VCaP (cell line): ENCODE measurements around the gene HES3.

Experiments
- H3K27ac ChIP-seq: fragments of 450-650 bp; 2 replicates; pipeline ENCODE4 v1.5.1; 2017
- TF ChIP-seq, protein P1 (sequence below): fragments of 450-650 bp; conservative IDR thresholded peaks from 2 replicates; pipeline ENCODE4 v1.5.1; 2017; ENCODE audit warnings: mild to moderate bottlenecking, moderate library complexity

Gene HES3

DNA sequence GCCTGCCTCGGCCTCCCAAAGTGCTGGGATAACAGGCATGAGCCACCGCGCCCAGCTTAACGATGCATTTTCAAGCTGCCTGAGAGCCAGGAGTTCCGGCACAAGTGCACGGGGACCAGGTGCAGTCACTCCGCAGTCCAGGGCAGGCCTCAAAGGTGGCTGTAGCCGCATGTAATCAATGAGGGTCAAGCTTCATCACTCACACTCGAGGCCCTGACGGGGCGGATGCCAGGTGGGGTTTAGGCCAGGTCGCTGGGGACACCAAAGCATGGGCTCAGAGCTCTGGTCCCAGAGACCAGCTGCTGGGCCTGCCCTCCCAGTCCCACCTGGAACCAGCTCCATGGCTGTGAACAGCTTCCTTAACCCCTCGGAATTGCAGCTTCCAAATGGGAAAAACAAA, 43.0 kb downstream of the HES3 start:
- TF ChIP-seq, protein P1, sequence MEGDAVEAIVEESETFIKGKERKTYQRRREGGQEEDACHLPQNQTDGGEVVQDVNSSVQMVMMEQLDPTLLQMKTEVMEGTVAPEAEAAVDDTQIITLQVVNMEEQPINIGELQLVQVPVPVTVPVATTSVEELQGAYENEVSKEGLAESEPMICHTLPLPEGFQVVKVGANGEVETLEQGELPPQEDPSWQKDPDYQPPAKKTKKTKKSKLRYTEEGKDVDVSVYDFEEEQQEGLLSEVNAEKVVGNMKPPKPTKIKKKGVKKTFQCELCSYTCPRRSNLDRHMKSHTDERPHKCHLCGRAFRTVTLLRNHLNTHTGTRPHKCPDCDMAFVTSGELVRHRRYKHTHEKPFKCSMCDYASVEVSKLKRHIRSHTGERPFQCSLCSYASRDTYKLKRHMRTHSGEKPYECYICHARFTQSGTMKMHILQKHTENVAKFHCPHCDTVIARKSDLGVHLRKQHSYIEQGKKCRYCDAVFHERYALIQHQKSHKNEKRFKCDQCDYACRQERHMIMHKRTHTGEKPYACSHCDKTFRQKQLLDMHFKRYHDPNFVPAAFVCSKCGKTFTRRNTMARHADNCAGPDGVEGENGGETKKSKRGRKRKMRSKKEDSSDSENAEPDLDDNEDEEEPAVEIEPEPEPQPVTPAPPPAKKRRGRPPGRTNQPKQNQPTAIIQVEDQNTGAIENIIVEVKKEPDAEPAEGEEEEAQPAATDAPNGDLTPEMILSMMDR: no peak
- no peak overlapping the region for H3K27ac ChIP-seq

- no peak overlapping the region for H3K27ac ChIP-seq
- TF ChIP-seq, protein P1: no peak
Observed at GRCh38 chr1:6287431-6287886, 43.5 kb downstream of the HES3 start.

DNA sequence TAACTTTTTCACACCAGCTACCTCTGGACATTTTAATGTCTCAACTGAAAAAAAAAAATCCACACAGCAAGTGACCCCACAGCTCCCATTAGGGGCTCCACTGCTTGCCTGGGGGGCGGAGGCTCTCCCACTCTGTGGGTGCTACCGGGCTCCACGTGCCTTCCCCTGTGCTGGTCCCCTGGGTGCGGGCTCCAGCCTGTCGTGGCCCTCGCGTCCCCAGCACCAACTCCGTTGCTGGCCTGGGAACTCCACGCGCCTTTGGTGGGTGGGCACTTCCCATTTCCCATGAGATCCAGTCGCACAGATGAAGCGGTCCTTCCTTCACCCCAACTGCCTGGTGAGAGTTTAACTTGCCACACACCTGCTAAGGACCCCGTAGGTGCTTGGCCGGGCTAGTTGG, 44.0 kb downstream of the HES3 start:
- TF ChIP-seq, protein P1: no peak
- no peak overlapping the region for H3K27ac ChIP-seq

DNA sequence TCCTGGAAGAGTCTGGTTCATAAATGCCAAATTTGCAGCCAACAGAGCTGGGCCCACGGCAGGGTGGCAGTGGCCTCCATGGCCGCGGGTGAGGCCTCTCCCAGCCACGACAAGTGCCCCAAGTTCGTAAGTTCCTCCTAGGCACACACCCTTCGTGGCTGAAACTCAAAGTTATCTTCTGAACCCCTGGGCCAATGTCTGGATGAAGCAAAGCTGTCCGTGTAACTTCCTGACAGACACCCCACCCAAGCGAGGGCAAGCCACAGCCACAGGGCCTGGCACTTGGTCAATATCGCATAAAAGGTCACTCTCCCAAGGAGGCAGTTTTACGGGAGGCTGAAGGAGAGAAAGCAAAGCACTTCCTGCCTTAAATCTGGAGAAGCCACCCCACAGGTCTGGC, 44.7 kb downstream of the HES3 start:
- TF ChIP-seq, protein P1: no peak
- no peak overlapping the region for H3K27ac ChIP-seq

DNA sequence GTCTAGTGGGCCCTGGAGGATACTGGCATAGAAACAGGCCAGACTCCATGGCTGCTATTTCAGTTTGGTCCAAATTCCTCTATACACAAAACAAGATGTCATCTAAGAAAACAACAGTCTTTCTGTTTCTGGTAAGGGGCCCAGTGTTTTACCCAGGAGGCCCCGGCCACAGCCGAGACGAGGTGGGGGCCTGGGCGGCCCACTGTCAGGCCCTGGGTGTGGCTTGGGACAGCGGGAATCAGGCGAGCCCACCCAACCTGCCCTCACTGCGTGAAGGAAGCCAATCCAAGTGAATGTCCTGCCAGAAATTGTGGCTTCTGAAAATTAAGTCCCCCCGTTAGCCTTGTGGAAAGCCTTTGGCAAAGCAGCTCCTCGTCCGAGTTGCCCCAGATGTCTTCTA, 48.1 kb downstream of the HES3 start:
- TF ChIP-seq, protein P1: no peak
- no peak overlapping the region for H3K27ac ChIP-seq

GRCh38 chr1:6294080-6294889, 50.3 kb downstream of the HES3 start:
- TF ChIP-seq, protein P1: no peak
- H3K27ac ChIP-seq: peak overlapping the region; percentile 38; the same call in 1 of the 2 replicates

GRCh38 chr1:6294890-6295556, 51.0 kb downstream of the HES3 start:
- H3K27ac ChIP-seq: peak overlapping the region; percentile 38; the same call in 1 of the 2 replicates
- TF ChIP-seq, protein P1: no peak
